Stimulated activated CD4-positive, alpha-beta T cell treated with anti-CD3 and anti-CD28 coated beads, Interleukin-1b, Interleukin-23, amount 100 ng/mL, for 48 hours (primary cell): Measurements from ENCODE around the gene ADGRV1.

ENCODE experiments used
- DNase-seq: peaks from one replicate; pipeline ENCODE4 v3.0.0-alpha.2; 2020

ADGRV1 gene

GRCh38 chr5:91079037-91079436 is 520.4 kb downstream of the ADGRV1 start:
- DNase-seq = no peak

- no peak for DNase-seq
Measured at GRCh38 chr5:91089758-91090157, 531.2 kb downstream of the ADGRV1 start.

- DNase-seq = no peak
Measured at GRCh38 chr5:91090995-91091394, 532.4 kb downstream of the ADGRV1 start.

- DNase-seq = no peak
Measured at GRCh38 chr5:91091471-91092234, 533.1 kb downstream of the ADGRV1 start.

- no peak for DNase-seq
Measured at GRCh38 chr5:91092859-91093783, 534.5 kb downstream of the ADGRV1 start.

GRCh38 chr5:91095313-91095712 is 536.7 kb downstream of the ADGRV1 start:
- DNase-seq = no peak

GRCh38 chr5:91095786-91096385 is 537.3 kb downstream of the ADGRV1 start:
- DNase-seq = no peak

GRCh38 chr5:91098541-91098940 is 539.9 kb downstream of the ADGRV1 start:
- DNase-seq = no peak

- DNase-seq = peak; percentile 52
Measured at GRCh38 chr5:91101600-91102379, 543.2 kb downstream of the ADGRV1 start.

GRCh38 chr5:91103353-91104061 is 544.9 kb downstream of the ADGRV1 start:
- no peak for DNase-seq

- DNase-seq = no peak
Measured at GRCh38 chr5:91104062-91104448, 545.5 kb downstream of the ADGRV1 start.

- no peak for DNase-seq
Measured at GRCh38 chr5:91106842-91107511, 548.4 kb downstream of the ADGRV1 start.

GRCh38 chr5:91109634-91110033 is 551.0 kb downstream of the ADGRV1 start:
- no peak for DNase-seq

- DNase-seq = no peak
Measured at GRCh38 chr5:91110686-91111085, 552.1 kb downstream of the ADGRV1 start.

GRCh38 chr5:91111473-91112238 is 553.1 kb downstream of the ADGRV1 start:
- DNase-seq = no peak

GRCh38 chr5:91114658-91115057 is 556.1 kb downstream of the ADGRV1 start:
- no peak for DNase-seq

GRCh38 chr5:91118354-91118753 is 559.8 kb downstream of the ADGRV1 start:
- DNase-seq = no peak

GRCh38 chr5:91118796-91119195 is 560.2 kb downstream of the ADGRV1 start:
- no peak for DNase-seq

- DNase-seq = no peak
Measured at GRCh38 chr5:91119217-91119616, 560.6 kb downstream of the ADGRV1 start.

- DNase-seq = no peak
Measured at GRCh38 chr5:91119981-91120850, 561.6 kb downstream of the ADGRV1 start.
